Activated B cell treated with CpG ODN at 0.5 μM for 24 hours (primary cell): ENCODE results near the gene ARL6IP5. TPM values are rescaled to one million over a fixed set of nuclear protein-coding genes. Genes with fewer than 3 reads are reported as not detected.

Experiments
- ATAC-seq: fragments of 200-7000 bp; cut with Tn5 transposase; one replicate; pipeline ENCODE4 v1.10.0; 2021; ENCODE audit warnings: low read depth, mild to moderate bottlenecking, moderate library complexity
- CTCF ChIA-PET: fragments of 350-600 bp; sonication (Branson Sonifier 250); formaldehyde crosslinking; loops from one replicate; lab custom pipeline; 2021; ENCODE audit warnings: antibody characterized with exemption; lab: Charles Lee
- POLR2A ChIA-PET: fragments of 350-600 bp; sonication (Branson Sonifier 250); formaldehyde crosslinking; loops from one replicate; lab custom pipeline; 2021; ENCODE audit warnings: antibody characterized with exemption; lab: Charles Lee
- DNase-seq: peaks from one replicate; pipeline ENCODE4 v3.0.0; 2022
- H3K27ac Mint-ChIP-seq: one replicate; pipeline ENCODE4 v1.8.0; 2020; ENCODE audit warnings: mixed read lengths
- H3K27me3 Mint-ChIP-seq: one replicate; pipeline ENCODE4 v1.8.0; 2021; ENCODE audit warnings: mixed read lengths
- H3K36me3 Mint-ChIP-seq: one replicate; pipeline ENCODE4 v1.8.0; 2021; ENCODE audit warnings: low read depth, mixed read lengths
- H3K4me1 Mint-ChIP-seq: one replicate; pipeline ENCODE4 v1.8.0; 2021; ENCODE audit warnings: mixed read lengths
- H3K4me3 Mint-ChIP-seq: one replicate; pipeline ENCODE4 v1.8.0; 2020; ENCODE audit warnings: mild to moderate bottlenecking, mixed read lengths
- H3K9me3 Mint-ChIP-seq: one replicate; pipeline ENCODE4 v1.8.0; 2020; ENCODE audit warnings: mixed read lengths
- CTCF ChIP-seq: fragments of 200-600 bp; IDR thresholded peaks from one replicate; pipeline ENCODE4 v1.8.0; 2022; ENCODE audit warnings: antibody characterized with exemption, mild to moderate bottlenecking
- intact Hi-C: fragments of 100-400 bp; cut with micrococcal nuclease; formaldehyde crosslinking; loops from one replicate; pipeline ENCODE4 v1.15.1; 2024
- total RNA-seq: library from RNA; stranded (reverse); gene quantifications from 2 replicates; pipeline ENCODE4 v1.2.3, GENCODE V29; 2022

The ARL6IP5 gene
- total RNA-seq, 1 donor from 2014 or later, result 77.5 TPM

GRCh38 chr3:69085168-69085832 is 563 bp downstream of the ARL6IP5 start:
- peak overlapping the region; percentile 95 for H3K27ac Mint-ChIP-seq
- ATAC-seq (no peak), DNase-seq (no peak)
- peaks cover 86% of the 10 kb centered on the region for H3K4me1 Mint-ChIP-seq
- H3K4me3 Mint-ChIP-seq, result peak overlapping the region; percentile 96
- ChIA-PET POLR2A (interaction anchor here (0.8 to 8.9 kb wide), 7 partner anchors 9 to 73 kb away, joined by 3 to 109 read pairs (median 4); partner anchors contain the start of gene TMF1), CTCF (interaction anchor here (1.5 to 2.1 kb wide), 2 partner anchors 33 to 35 kb away, joined by 5 to 6 read pairs; partner anchors contain the start of gene TMF1)
- no peaks in the 10 kb centered on the region for H3K27me3 Mint-ChIP-seq
- TF ChIP-seq CTCF, result no peak
- intact Hi-C loops, result loop anchor here (2.0 to 10.0 kb wide), 3 partner anchors 36 to 2000 kb away; partner anchors contain the start of gene SUCLG2
- H3K9me3 Mint-ChIP-seq, result no peaks in the 10 kb centered on the region
- peaks cover 28% of the 10 kb centered on the region for H3K36me3 Mint-ChIP-seq

GRCh38 chr3:69085833-69086722 is 1.3 kb downstream of the ARL6IP5 start:
- ChIA-PET CTCF (interaction anchor here (2.1 kb wide), 1 partner anchor 34 kb away, joined by 6 read pairs; the partner anchor contains the start of gene TMF1), POLR2A (interaction anchor here (0.7 to 8.9 kb wide), 7 partner anchors 8 to 92 kb away, joined by 3 to 109 read pairs (median 7); partner anchors contain the start of genes EOGT and TMF1)
- intact Hi-C loops, result loop anchor here (2.0 to 10.0 kb wide), 3 partner anchors 35 to 1999 kb away; partner anchors contain the start of gene SUCLG2
- Mint-ChIP-seq H3K4me3 (peak overlapping the region; percentile 96), H3K27me3 (no peaks in the 10 kb centered on the region), H3K9me3 (no peaks in the 10 kb centered on the region), H3K4me1 (peaks cover 86% of the 10 kb centered on the region), H3K36me3 (peaks cover 34% of the 10 kb centered on the region), H3K27ac (peak overlapping the region; percentile 95)
- DNase-seq, result peak; percentile 31
- ATAC-seq, result no peak
- TF ChIP-seq CTCF, result no peak

- H3K36me3 Mint-ChIP-seq, result peaks cover 37% of the 10 kb centered on the region
- H3K4me1 Mint-ChIP-seq, result peaks cover 86% of the 10 kb centered on the region
- H3K4me3 Mint-ChIP-seq, result peak overlapping the region; percentile 61
- DNase-seq (no peak), ATAC-seq (no peak)
- no peaks in the 10 kb centered on the region for H3K9me3 Mint-ChIP-seq
- peak overlapping the region; percentile 35 for H3K27ac Mint-ChIP-seq
- POLR2A ChIA-PET, result interaction anchor here (0.6 to 8.9 kb wide), 6 partner anchors 7 to 74 kb away, joined by 3 to 109 read pairs (median 16); partner anchors contain the start of genes EOGT and TMF1
- intact Hi-C loops, result loop anchor here (10.0 kb wide), 1 partner anchor 1998 kb away; no protein-coding TSS in a partner anchor
- TF ChIP-seq CTCF, result no peak
- no peaks in the 10 kb centered on the region for H3K27me3 Mint-ChIP-seq
- CTCF ChIA-PET, result no interaction called here
Measured at GRCh38 chr3:69087030-69087791, 2.5 kb downstream of the ARL6IP5 start.

- POLR2A ChIA-PET, result interaction anchor here (0.6 kb wide), 1 partner anchor 35 kb away, joined by 3 read pairs; no protein-coding TSS in a partner anchor
- Mint-ChIP-seq H3K36me3 (peaks cover 37% of the 10 kb centered on the region), H3K4me1 (peaks cover 84% of the 10 kb centered on the region), H3K27ac (peak overlapping the region; percentile 86), H3K9me3 (no peaks in the 10 kb centered on the region), H3K27me3 (no peaks in the 10 kb centered on the region), H3K4me3 (peak overlapping the region; percentile 64)
- TF ChIP-seq CTCF, result no peak
- CTCF ChIA-PET, result no interaction called here
- intact Hi-C loops, result loop anchor here (10.0 kb wide), 1 partner anchor 1997 kb away; no protein-coding TSS in a partner anchor
- no peak for DNase-seq
- ATAC-seq, result no peak
Measured at GRCh38 chr3:69088063-69088462, 3.3 kb downstream of the ARL6IP5 start.
